GM12873 (cell line): ENCODE data around the gene TMEM255B.

Experiments used
- CTCF ChIP-seq: IDR thresholded peaks from 2 replicates; pipeline ENCODE4 v1.5.1; 2012; ENCODE audit warnings: low read depth, mild to moderate bottlenecking, moderate library complexity, low read length, control low read depth; ENCODE audit not compliant: insufficient read depth; ENCODE audit errors: missing control alignments

TMEM255B gene

DNA sequence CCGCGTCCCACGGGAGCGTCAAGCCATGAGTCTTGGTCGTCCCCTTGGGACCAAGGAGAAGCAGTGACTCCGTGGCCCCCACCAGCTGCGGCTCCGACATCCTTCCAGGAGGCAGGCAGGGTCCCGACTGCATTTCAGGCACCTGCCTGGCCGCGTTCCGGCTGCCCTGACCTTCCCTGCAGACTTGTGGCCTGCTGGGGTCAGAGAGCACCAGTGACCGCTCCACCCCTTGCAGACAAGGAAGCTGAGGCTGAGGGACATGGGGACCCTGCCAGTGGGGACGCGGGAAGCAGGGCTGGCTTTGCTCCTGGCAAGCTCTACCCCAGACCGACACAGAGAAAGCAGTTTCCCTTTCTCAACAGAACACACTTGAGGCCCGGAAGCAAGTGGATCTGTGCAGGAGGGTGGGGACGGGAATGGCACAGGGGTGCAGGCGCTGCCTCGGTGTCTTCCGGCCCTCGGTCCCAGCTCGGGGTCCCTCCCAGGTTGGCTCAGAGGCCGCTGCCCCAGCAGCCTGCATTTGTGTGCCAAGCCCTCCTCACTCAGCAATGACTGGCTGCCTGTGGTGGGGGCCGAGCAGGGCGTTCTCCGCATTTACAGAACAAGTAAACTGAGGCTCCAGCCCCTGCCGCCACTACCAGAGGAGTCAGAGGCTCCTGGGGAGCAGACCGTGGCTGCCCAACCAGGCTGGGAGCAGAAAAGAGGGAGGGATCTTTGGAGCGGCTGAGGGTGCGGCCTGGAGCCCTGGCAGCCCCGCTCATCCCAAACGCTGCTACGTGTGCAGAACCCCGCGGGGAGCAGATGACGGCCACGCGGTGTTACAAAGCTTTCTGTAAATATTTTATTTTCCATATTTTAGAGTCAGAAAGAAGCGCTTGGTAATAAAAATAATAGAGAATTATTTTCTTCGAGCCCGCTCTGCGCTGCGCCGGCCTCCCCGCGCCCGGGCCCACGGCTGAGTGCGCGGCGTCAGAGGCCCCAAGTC lies 61.0 kb downstream of the TMEM255B start:
- no peak for TF ChIP-seq CTCF

DNA sequence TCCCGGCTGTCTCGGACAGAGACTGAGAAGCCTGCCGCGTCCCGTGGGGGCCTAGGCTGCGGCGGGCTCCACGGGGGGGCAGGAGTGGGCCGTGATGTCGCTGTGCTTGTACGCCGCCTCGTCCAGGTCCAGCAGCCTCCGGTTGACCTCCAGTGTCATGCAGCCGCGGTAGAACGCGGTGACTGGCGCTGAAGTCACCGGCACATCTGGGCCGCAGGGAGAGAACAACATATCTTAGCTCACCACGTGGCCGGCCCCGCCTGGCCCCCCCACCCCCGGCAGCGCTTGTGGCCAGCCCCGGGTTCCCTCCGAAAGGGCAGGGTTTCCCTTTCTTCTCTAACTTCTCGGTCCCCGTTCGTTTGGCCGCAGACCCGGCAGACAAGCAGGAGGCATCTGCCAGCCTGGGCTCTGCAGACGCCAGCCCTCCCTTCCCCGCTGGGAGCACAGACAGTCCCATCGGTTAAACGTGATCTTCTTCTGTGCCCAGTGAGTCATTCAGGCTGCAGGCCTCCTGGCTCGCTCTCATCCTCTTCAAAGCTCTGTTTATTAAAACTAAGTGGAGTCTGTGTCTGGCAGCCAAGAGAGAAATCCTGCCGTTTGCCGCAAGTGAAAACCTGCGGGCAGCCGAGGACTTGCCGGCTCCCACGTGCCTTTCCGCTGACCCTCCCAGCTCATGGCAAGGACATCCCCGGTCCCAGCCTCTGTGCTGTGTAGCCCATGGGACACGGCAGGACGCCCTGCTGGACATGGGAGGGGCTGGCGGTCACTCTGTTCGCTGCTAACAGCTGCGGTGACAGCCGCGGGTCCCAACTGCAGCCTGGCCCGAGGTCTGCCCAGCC lies 62.0 kb downstream of the TMEM255B start:
- TF ChIP-seq CTCF: no peak

- no peak for TF ChIP-seq CTCF
Measured at GRCh38 chr13:113821847-113822246, 62.8 kb downstream of the TMEM255B start.

DNA sequence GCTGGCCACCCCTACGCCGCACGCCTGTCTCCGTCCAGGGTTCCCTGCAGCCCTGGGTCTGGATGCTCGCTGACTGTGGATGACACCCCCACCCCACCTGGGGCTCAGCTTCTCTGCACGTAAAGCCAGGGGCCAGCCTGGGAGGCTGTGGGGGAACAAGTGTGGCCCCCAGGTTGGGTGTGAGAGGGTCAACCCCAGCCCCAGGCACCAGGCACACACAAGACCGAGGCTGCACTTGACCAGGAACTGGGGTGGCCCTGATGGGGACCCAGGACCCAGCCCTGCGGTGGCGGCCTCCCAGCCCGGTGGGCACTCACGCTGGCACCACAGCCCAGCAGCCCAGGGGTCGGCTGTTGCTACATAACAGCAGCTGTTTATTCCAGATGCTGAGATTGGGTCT lies 63.2 kb downstream of the TMEM255B start:
- no peak for TF ChIP-seq CTCF

DNA sequence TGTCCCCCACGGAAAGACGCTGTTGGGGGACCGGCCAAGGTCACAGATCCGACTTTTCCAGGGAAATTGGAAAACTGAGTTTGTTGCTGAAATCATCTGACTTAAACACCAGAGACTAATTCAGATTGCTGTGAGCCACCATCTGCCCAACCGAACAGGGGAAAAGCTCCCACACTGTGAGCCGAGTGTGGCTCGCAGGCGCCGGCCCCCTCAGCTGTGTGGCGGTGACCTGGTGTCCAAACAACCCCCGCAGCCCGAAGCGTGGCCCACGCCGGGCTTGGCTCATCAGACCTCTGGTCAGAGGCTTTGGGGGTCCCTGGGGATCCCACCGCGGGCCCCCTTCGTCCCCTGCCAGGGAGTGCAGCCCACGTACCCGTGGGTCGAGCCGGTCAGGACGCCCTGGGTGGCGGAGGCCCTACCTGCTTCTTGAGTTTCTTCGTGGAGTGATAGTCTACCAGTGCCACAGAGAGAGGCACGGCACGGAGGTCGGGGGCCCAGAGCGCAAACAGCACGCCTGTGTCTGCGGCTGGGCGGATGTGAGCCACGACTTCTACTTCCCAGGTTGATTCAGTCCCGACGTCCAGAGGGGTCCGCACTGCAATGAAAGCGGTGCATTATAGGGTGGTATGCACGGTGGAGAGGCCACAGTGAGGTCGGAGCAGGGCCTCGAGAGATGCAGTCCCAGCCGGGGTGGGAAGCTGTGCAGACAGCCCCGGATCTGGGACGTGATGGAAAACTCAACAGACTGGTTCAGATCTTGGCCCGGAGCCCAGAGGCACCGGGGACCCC lies 64.1 kb downstream of the TMEM255B start:
- no peak for TF ChIP-seq CTCF

GRCh38 chr13:113823771-113824170 lies 64.7 kb downstream of the TMEM255B start:
- no peak for TF ChIP-seq CTCF
